Effector CD4-positive, alpha-beta T cell (primary cell): ENCODE results near the gene CADPS.

Experiments used
- DNase-seq: peaks from one replicate; pipeline ENCODE4 v3.0.0-alpha.2; 2020

The CADPS gene

DNA sequence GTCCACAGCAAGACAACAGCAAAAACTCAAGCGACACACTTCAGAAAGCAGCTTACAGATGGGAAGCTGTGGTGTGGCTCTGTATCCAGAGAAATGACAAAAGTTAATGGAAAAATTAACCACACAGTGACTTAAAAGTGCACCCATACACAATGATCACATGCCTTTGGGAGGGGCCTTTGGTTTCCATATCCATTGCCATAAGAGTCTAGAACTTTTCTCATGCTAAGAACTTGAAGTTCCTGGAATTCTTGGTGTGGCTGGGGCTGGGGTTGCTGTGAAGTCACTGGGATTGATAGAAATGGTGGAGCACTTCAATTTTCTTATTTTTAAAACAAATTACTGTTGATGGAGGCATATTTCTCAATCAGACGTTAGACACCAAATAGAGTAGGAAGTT, 393.3 kb downstream of the CADPS start:
- no peak for DNase-seq

DNA sequence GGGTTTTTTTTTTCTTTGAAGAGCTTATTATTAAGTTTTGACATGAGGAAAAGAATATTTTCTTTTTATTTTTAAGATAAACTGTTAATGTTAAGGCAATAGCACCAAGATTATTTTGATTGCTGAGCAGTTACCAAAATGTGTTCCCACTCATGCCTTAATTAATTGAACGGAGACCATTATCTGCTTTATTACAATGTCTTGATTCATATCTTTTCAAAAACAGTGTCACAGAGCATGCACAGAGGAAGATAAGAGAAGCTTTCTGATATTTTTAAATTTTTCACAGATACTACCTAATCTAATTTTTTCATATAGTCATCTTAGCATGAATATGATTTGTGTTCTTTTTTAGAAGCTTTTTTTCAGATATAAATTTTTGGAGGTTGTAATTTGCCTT, 395.2 kb downstream of the CADPS start:
- no peak for DNase-seq

DNA sequence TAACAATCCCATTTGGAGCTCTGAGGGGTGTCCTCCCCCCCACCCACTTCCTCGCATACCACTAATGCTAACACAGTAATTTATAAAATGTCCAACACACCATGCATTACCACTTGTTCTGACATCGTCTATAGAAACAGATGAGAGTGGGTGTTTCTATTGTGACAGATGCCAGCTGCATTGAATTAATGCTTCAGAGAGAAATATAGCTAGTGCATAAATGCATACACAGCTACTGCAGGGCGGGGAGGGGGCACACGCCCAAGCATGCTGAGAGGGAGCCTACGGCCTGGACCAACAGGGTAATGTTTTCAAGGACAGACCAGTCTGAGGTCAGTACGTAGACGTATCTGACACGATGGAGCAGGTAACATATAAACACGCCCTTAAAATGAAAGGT, 395.9 kb downstream of the CADPS start:
- no peak for DNase-seq

DNA sequence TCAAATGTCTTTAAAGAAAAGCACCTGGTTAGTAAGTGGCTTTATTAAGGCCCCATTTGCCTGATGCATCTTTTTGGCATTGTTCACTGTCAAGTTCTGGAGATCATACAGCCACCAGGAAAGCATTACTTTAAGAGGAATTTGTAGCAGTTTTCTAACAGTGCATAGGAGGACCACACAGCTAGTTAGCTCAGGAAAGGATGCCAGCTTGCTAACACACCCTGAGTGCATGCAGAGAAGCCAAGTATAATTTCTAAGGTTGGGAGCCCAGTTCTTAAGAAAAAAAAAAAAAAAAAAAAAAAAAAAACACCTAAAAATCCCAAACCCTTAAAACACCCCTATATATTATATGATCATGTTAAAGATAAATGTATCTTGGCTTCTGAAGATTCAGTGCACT, 399.9 kb downstream of the CADPS start:
- DNase-seq: no peak

DNA sequence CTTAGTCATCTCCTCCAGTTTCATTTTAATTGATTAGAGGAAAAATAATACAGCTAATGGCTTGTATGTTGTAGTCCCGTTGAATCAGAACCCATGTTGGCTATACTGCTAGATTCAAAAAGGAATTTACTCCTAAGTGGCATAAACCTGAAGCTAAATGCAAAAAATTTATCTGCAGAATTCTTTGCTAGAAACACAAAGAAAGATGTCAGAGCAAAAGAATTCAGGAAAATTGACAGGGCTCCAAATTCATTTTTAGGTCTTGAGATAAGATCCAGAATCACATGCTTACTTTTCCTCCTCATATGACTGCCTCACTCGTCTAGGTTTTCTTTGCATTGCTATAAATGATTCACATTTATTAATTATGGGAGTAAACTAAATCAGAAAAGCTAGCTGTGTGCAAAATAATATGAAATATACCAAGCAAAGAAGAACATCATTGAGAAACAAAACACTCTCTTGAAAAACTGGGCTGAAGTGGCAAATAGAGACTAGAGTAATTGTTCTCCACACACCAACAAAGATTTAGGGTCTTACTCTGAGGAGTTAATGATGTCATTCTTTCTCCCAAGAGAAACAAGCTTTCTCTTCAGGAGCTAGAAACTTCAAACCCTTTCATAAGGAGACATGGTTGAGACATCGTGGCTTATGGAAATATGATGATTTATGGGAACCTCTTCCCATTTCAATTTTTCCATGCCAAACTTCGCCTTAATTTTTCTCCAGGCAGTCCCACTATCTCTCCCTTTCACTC, 407.1 kb downstream of the CADPS start:
- no peak for DNase-seq

DNA sequence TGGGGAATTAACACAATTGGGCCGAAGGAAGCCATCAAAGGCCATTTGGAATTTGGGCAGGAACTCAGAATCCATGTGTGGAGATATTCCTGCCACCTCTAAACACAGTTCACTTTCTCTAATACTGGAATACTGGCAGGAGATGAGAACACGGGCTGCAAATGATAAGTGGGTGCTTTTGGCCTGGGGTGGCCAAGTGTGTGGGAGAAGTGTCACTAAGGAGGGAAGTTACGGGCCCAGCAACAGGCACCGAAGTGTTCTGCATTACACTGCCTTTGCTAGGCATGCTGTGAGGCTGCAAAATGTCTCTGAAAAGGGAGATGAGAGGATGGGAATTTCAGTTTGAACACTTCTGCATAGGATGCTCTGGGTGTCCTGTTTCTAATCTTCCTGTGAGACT, 412.4 kb downstream of the CADPS start:
- DNase-seq: no peak

DNA sequence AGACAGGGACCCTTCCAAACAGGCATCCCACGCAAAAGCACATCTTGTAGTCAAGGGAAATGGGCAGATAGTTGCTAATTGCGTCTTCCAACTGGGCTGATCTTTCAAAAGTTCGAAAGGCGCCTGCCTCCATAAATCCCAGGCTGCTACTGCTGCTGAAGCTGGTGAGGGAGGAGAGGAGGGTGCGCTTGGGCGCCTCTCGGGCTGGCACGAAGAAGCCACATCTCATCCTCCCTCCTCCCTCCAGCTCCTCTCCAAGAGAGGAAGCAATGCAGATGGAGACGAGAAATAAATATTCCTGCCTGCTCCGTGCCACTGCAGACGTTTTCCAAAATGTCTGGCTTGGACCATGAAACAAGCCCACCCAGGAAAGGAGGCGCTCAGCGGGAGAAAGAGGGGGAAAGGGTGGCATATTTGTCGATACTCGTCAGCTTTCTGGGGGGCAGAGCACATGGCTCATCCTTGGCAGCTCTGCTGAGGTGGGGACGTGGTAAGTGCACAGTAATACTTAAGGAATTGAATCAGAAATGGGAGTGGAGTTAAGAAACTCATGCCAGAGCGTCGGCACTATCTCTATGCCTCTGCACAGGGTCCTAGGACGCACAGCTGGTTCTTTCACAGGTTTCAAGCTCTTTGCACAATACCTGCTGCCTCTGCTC, 413.0 kb downstream of the CADPS start:
- DNase-seq: no peak

DNA sequence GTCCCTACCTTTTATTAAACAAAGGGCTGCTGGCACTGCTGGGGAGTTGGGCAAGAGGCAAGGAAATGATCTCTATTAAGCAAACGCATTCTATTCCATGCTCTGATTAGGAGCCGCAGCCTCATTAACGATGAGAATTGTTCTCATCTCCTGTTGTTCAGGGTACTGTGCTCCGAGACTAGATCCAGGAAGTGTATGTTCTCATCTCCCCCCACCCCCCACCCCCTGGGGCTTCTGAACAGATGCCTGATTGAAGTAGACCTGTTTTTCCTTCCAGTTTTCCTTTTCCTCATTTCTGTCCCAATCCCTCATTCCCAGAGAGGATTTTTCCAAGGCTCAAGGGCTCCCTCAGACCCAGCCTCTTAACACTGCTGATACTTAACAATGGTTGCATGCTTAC, 420.3 kb downstream of the CADPS start:
- no peak for DNase-seq

DNA sequence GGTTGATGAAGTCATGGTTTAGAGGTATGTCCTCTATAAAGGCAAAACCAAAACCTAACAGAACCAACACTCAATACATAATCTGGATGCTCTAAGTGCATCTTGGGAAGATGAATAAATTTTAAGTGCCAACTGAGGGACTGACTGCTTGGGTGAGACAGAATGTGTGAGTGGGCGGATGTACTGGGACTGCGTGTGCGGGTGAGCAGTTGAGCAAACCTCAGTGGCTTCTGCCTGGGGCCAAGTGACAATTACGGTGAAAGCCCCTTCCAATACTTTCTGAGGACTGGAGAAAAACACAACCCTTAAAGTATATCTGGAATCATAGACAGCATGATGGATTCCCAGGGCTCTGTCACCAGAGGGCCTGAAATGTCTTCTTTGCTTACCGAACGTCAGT, 421.8 kb downstream of the CADPS start:
- no peak for DNase-seq

DNA sequence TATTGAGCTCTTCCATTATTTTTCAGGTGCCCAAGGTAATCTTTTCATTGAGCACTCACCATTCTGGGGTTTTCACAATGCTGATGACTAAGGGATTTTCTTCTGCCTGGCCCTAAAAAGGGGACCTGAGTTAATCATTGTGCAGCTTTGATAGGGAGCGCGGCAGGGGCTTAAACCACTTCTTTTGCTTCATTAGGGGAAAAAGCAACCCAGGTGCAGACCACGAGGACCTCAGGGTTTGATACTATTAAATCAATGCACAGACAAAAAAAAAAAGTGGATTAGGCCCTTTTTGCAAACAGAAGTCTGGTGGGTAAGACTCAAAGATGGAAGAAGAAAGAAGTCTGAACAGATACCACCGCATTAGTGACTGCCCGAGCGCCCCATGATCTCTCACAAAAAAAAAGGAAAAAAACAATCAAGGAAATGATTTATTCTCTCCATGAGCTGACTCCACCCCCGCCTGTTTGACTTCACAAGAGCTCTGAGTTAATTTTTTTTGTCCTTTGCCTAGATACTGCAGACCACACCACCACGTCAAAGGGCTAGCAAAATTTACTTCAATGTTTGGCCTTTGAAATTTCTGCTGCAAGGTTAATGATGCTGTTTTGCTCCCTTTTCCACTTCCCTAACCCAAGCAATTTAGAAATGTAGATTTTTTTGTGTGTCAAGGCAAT, 423.9 kb downstream of the CADPS start:
- no peak for DNase-seq

DNA sequence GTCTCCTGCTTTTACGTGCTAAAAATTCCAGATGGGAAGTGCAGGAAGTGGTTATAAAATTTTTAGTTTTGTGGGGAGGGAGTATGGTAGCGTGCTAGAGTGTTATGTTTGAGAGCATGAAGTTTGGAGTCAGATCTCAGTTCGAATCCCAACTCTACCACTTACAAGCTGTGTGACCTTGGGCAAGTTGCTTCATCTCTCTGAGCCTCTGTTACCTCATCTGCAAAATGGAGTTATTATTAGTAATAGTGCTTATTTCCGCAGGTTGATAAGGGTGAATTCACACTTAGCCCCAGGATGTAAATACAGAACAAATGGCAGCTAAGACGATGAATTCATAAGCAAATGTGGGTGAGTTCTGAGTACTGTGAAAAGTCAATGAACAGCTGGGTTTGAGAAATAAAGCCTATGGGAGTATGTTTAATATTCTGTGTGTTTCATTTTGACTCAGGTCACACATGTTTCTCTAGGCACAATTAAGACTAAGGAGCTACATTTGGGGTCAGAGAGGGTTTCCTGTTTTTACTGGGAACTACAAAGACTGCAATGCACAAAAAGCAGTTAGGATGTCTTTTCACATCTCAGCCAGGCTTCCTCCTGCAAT, 428.8 kb downstream of the CADPS start:
- DNase-seq: no peak

DNA sequence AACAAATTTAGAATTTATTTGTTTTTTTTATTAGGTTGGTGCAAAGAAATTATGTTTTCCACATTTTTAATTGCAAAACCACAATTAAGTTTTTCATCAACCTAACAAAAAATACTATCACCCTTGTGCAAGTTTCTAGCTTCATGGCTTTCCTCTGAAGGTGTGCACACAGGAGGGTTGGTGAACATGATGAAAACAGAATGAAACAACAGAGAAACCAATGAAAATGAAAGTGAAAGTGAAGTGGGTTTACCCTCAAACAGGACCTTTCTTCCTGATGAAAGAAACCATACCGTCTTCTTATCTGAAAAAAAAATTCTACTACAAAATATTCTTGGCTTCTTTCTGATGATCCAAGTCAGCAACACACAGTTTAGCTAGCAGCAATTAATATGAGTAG, 429.9 kb downstream of the CADPS start:
- DNase-seq: no peak

DNA sequence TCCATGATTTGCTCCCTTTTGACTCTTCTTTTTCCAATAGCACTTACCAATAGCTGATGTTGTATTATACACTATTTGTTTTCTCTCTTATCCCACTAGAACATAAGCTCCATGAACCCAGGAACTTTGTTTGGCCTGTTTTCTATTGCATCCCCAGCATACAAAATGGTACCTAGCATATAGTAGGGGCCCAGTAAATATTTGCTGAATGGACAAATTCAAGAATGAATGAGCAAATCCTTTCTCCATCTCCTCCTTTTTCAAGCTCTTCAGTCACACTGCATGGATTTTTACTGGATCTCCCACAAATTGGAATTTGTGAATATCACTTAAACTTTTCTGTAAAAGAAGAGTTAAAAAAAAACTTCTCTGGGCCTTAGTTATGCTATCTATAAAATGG, 435.2 kb downstream of the CADPS start:
- no peak for DNase-seq

DNA sequence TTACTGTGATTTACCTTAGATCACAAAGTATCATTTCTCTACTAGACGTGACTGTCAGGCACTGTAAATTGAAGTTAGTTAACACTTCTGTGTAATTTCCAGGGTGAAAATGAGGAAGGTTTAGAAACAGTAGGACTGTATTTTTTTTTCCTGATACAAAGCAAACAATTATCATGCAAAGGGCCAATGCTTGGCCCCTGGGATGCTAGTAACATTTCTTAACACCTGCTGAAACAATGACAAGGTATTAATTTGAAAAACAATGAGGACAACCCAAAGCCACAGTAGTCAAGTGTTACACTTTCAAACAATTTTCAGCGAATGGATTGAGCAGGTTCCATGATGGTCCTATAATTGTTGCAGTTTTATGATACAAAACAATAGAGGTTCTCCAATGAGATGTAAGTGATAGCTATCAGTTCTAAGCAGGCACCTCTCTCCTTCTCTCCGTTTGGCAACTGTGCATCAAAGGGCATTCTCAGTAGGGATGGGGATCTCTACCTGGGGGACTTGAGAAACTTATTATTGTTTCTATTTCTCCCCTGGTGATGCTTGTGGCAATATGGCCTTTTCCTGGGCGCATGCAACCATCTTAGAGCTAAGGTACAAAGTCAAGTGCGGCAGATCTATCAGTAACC, 435.9 kb downstream of the CADPS start:
- no peak for DNase-seq

DNA sequence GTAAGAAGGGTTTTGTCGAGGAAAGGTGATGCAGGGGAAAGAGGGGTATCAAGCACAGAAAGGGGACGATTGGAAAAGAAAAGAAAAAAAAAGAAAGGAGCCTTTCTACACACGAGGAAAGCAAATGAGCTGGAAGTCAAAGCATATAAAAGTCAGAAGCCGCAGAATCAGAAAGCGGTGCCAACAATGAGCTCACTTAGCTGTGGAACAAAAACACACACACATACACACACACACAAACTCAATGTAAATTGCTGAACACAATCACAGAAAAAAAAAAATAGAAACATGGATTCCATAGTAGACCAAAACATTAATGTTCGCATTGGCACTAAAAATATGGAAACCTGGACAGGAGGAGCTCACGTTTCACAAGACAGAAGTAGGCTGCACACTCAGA, 438.4 kb downstream of the CADPS start:
- no peak for DNase-seq

DNA sequence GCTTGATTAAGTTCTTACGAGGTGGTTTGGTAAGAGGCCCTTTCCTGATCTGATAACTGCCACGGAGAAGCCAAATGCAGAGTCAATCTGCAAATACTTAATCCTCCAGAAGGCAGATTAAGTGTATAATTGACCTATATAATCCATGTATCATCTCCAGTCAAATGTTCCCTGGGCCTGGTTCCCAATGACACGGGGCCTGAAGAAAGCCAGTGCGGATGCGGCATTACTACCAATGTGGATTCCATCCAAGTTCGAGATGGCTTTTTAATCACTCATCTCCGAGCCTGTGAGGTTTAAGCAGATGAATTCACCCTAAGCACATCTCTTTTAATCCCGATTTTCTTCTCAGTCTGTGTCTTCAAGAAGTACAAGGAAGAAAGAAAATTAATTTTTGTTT, 441.8 kb downstream of the CADPS start:
- no peak for DNase-seq

DNA sequence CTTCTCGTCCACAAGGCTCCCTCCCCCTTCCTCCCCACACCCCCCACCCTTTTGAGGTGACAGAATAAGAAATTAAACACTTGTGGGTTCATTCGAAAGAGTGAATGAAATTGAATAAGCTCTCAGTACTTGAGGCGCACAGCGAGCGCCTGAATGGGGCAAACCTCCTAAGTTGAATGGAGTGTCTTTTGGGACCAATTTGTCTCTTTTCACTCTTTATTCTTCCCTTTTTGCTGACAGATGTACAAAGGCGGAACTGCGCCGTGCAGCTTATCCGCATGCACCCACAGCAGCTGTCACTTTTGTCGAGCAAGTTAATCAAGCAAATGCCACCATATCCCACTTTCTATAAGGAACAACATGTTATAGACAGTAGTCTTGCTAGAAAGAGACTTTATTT, 454.0 kb downstream of the CADPS start:
- DNase-seq: no peak

DNA sequence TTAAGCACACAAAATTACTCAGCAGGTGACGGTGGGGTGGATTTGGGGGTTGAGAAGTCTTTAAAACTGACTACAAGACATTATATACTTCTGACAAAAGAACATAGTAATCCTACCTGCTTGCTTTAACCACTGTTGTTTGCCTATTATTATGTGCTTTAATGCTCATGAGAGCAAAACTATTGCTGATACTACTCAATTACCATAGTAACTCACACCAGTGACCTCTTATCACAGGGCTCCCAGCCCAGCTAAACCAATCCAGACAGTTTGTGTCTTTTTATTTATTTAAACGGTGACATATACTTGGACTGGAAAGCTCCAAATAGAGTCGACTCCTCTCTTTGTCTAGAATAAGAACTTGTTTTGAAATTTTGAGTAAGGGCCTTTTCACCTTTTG, 459.1 kb downstream of the CADPS start:
- DNase-seq: no peak

DNA sequence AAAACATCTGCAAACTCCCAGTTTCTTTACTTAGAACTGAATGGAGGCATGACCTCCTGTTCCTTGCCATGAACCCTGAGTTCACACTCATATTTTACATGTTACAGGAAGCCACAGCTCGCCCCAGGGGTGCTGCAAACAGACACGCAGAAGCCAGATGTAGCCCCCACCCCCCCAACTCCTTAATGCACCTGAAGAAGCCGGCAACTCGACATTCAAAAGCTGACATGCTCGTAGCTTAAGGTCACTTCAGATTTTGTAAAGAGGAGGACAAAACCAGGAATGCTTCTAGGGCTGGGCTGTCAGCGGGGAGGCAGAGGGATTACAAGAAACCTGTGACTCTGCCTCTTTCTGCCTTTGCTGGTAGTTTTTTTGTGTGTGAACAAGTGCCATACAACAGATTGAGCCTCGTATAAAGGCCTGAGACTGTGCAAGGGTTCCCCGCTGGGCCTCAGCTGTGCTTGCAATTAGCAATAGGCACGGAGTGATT, 459.9 kb downstream of the CADPS start:
- DNase-seq: no peak

DNA sequence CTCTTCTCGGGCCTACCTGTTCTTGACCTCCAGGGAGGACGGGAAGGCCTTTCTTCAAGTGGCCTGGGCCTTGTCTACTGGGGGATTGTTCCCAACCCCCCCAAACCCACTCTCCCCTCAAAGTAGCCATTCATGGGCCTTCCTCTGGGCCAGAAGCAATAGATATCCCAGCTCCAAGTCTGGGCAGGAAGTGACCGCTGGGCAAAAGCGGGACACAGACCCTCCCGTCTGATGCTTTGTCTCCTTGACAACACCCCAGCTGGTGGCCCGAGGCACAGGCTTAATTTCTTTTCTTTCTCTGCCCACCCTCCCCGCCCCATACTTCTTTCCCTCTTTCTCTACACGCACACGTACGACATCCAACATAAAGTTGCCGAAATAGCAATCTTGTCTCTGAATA, 460.4 kb downstream of the CADPS start:
- DNase-seq: no peak

DNA sequence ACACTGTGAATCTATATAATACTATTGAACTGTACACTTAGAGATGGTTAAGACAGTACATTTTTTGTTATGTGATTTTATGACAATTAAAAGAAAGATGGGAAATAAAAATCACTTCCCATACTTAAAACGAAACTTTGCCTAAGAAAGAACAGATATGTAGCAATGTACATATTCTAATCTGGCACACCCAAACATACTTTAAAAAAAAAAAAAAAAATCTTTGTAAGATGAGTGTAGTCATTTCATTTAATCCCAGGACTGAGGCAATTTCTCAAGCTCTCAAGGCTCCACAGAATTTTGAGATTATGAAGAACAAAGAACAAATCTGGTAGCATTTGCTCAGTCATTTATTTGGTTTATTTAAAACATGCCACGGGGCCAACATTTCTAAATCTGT, 461.5 kb downstream of the CADPS start:
- no peak for DNase-seq

DNA sequence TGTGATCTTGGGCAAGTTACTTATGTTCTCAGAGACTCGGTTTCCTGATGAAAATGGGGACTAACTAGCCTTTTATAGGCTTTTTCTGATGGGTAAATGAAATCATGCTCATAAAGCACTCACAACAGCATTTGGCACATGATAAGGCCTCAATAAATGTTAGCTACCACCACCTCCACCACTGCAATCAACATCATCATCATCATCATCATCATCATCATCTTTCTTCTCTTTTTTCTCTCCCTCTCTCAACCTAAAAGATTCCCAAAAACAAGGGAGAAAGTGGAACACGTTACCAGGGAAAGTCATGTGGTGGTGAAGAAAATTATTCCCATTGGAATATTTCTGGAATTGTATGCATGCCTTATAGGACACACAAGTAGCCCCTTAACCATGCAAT, 468.3 kb downstream of the CADPS start:
- no peak for DNase-seq

DNA sequence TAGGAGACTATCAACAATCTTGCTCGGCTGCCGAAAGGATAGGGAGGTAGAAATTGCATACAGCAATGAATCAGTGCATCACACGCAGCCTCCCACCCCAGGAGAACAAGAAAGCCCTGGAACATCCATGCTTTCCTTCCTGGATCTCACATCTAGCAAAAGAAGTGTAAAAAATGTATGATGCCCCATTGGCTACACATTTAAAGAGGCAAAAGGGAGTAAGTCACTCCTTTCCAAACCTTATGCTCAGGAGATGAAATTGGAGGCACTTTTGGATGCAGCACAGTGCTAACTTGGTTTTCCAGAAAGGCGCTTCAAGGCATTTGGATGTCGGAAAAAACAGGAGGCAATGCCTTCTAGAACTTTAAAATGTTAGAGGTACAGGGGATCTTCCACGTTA, 469.6 kb downstream of the CADPS start:
- no peak for DNase-seq
